Transverse colon (tissue), 4 donors: Measurements from ENCODE around the gene BRCA2.

ENCODE experiments used
- POLR2A ChIP-seq: fragments of 450-650 bp; IDR thresholded peaks from one replicate; pipeline ENCODE4 v1.6.1; 2016; ENCODE audit warnings: antibody characterized with exemption, mild to moderate bottlenecking, moderate library complexity
- POLR2AphosphoS5 ChIP-seq, 3 donors: sonication (generic); formaldehyde crosslinking; IDR thresholded peaks; one replicate each; pipeline ENCODE4 v1.6.1; 2016; ENCODE audit warnings: antibody characterized with exemption in 3 of 3
- TF ChIP-seq, protein P1 (sequence below), 5 experiments: fragments of 200-600 bp in 3 of 5; fragments of 450-650 bp in 2 of 5; sonication (generic) in 3 of 5; IDR thresholded peaks; 1 replicate in 2 of 5; 2 replicates in 3 of 5; pipeline ENCODE4 v1.5.1; 2016 to 2017; ENCODE audit warnings: antibody characterized with exemption in 5 of 5, inconsistent platforms in 3 of 5, mild to moderate bottlenecking in 2 of 5, moderate library complexity in 1 of 5

GRCh38 chr13:32426191-32426989 is 111.1 kb downstream of the BRCA2 start:
- TF ChIP-seq, protein P1, sequence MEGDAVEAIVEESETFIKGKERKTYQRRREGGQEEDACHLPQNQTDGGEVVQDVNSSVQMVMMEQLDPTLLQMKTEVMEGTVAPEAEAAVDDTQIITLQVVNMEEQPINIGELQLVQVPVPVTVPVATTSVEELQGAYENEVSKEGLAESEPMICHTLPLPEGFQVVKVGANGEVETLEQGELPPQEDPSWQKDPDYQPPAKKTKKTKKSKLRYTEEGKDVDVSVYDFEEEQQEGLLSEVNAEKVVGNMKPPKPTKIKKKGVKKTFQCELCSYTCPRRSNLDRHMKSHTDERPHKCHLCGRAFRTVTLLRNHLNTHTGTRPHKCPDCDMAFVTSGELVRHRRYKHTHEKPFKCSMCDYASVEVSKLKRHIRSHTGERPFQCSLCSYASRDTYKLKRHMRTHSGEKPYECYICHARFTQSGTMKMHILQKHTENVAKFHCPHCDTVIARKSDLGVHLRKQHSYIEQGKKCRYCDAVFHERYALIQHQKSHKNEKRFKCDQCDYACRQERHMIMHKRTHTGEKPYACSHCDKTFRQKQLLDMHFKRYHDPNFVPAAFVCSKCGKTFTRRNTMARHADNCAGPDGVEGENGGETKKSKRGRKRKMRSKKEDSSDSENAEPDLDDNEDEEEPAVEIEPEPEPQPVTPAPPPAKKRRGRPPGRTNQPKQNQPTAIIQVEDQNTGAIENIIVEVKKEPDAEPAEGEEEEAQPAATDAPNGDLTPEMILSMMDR (IDR thresholded peaks at IDR 0.05) = no peak
- TF ChIP-seq POLR2AphosphoS5 (IDR thresholded peaks at IDR 0.05) (peak in 1 of 3 donors; percentile 50), POLR2A (no peak)
